Activated CD8-positive, alpha-beta memory T cell treated with anti-CD3 and anti-CD28 coated beads for 4 hours (primary cell): ENCODE measurements around the gene ZMAT3.
"Not testable (repeated sequence)": the region's sequence is repeated elsewhere in the genome, so short reads cannot be mapped to it uniquely, and the experiment has no call there.

Source experiments
- DNase-seq, 2 donors: peaks; one replicate each; pipeline ENCODE4 v3.0.0-alpha.2; 2020; ENCODE audit warnings: low read depth in 2 of 2

Gene ZMAT3

GRCh38 chr3:179068779-179069530 lies 2.7 kb downstream of the ZMAT3 start:
- no peak for DNase-seq

GRCh38 chr3:179067839-179068238 lies 3.8 kb downstream of the ZMAT3 start:
- DNase-seq, result no peak

- DNase-seq, result no peak
These were observed 4.3 kb downstream of the ZMAT3 start for GRCh38 chr3:179067291-179067690.

GRCh38 chr3:179063945-179064560 lies 7.6 kb downstream of the ZMAT3 start:
- no peak for DNase-seq

- no peak for DNase-seq
These were observed 15.3 kb downstream of the ZMAT3 start for GRCh38 chr3:179056326-179056725.

- DNase-seq, result not testable (repeated sequence)
These were observed 17.0 kb downstream of the ZMAT3 start for GRCh38 chr3:179054565-179054964.

- no peak for DNase-seq
These were observed 24.9 kb downstream of the ZMAT3 start for GRCh38 chr3:179046497-179047353.

GRCh38 chr3:179045719-179046402 lies 25.7 kb downstream of the ZMAT3 start:
- DNase-seq, result no peak

- DNase-seq, result not testable (repeated sequence)
These were observed 32.7 kb downstream of the ZMAT3 start for GRCh38 chr3:179038899-179039251.

GRCh38 chr3:179038216-179038898 lies 33.3 kb downstream of the ZMAT3 start:
- DNase-seq, result no peak

- DNase-seq, result peak in 1 of 2 donors; percentile 5
These were observed 34.3 kb downstream of the ZMAT3 start for GRCh38 chr3:179037351-179037750.

- DNase-seq, result no peak
These were observed 34.8 kb downstream of the ZMAT3 start for GRCh38 chr3:179036626-179037300.

GRCh38 chr3:179036226-179036625 lies 35.4 kb downstream of the ZMAT3 start:
- no peak for DNase-seq

GRCh38 chr3:179035232-179035631 lies 36.4 kb downstream of the ZMAT3 start:
- DNase-seq, result no peak

- not testable (repeated sequence) for DNase-seq
These were observed 38.3 kb downstream of the ZMAT3 start for GRCh38 chr3:179033304-179033657.

- not testable (repeated sequence) for DNase-seq
These were observed 38.9 kb downstream of the ZMAT3 start for GRCh38 chr3:179032454-179033303.

- no peak for DNase-seq
These were observed 42.5 kb downstream of the ZMAT3 start for GRCh38 chr3:179029096-179029495.

- DNase-seq, result no peak
These were observed 43.2 kb downstream of the ZMAT3 start for GRCh38 chr3:179028408-179028807.

- DNase-seq, result no peak
These were observed 44.2 kb downstream of the ZMAT3 start for GRCh38 chr3:179027326-179027900.

GRCh38 chr3:179026636-179027035 lies 45.0 kb downstream of the ZMAT3 start:
- DNase-seq, result no peak
